Prostate gland (tissue), 2 donors: ENCODE measurements around the gene AP1G1.

ENCODE experiments used
- POLR2A ChIP-seq: fragments of 450-650 bp; IDR thresholded peaks from one replicate; pipeline ENCODE4 v1.6.1; 2016; ENCODE audit warnings: antibody characterized with exemption, mild to moderate bottlenecking
- POLR2AphosphoS5 ChIP-seq: sonication (generic); formaldehyde crosslinking; IDR thresholded peaks from one replicate; pipeline ENCODE4 v1.6.1; 2017; ENCODE audit warnings: antibody characterized with exemption
- TF ChIP-seq, protein P1 (sequence below), 4 experiments: fragments of 200-600 bp in 2 of 4; fragments of 450-650 bp in 2 of 4; sonication (generic) in 2 of 4; IDR thresholded peaks; 1 replicate in 3 of 4; 2 replicates in 1 of 4; pipeline ENCODE4 v1.5.1; 2016 to 2019; ENCODE audit warnings: antibody characterized with exemption in 4 of 4, mild to moderate bottlenecking in 2 of 4, moderate library complexity in 2 of 4

DNA sequence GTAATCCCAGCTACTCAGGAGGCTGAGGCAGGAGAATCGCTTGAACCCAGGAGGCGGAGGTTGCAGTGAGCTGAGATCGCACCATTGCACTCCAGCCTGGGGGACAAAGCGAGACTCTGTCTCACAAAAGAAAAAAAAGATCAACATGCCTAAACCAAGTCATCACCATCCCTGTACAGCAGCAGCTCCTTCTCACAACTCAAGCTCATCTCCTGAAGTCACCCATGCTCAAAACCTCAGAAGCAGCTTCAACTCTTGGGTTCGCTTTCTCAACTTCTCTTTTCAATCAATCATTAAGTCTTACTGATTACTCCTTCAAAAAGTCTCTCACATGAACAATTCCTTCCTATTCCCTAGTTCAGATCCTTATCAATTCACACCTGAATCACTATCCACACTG lies 115.5 kb downstream of the AP1G1 start:
- TF ChIP-seq, protein P1, sequence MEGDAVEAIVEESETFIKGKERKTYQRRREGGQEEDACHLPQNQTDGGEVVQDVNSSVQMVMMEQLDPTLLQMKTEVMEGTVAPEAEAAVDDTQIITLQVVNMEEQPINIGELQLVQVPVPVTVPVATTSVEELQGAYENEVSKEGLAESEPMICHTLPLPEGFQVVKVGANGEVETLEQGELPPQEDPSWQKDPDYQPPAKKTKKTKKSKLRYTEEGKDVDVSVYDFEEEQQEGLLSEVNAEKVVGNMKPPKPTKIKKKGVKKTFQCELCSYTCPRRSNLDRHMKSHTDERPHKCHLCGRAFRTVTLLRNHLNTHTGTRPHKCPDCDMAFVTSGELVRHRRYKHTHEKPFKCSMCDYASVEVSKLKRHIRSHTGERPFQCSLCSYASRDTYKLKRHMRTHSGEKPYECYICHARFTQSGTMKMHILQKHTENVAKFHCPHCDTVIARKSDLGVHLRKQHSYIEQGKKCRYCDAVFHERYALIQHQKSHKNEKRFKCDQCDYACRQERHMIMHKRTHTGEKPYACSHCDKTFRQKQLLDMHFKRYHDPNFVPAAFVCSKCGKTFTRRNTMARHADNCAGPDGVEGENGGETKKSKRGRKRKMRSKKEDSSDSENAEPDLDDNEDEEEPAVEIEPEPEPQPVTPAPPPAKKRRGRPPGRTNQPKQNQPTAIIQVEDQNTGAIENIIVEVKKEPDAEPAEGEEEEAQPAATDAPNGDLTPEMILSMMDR (IDR thresholded peaks at IDR 0.05) = no peak
- TF ChIP-seq POLR2A (no peak), POLR2AphosphoS5 (no peak)
